GM12878 (cell line): ENCODE data around the gene ZFP14. TPM values are rescaled to one million over a fixed set of nuclear protein-coding genes. Genes with fewer than 3 reads are reported as not detected.

Experiments
- ATAC-seq: fragments of 200-7000 bp; cut with Tn5 transposase; 3 replicates; pipeline ENCODE4 v1.9.1; 2020; ENCODE audit warnings: mild to moderate bottlenecking, moderate library complexity
- BruUV-seq: library from RNA; stranded (reverse); fragments of 400-500 nt; replicated peaks from 2 replicates; lab custom pipeline; 2021; lab: Mats Ljungman, UMichigan
- CTCF ChIA-PET: fragments of 300-600 bp; sonication (Branson Sonifier 250); formaldehyde crosslinking; extraction: SDS; loops from one replicate; lab custom pipeline; 2021; ENCODE audit warnings: inconsistent platforms; lab: Yijun Ruan, JAX
- POLR2A ChIA-PET: fragments of 350-600 bp; formaldehyde crosslinking; extraction: SDS; loops from one replicate; lab custom pipeline; 2021; ENCODE audit warnings: inconsistent platforms; lab: Charles Lee
- RAD21 ChIA-PET: fragments of 300-600 bp; sonication (Branson Sonifier 250); formaldehyde crosslinking; loops from one replicate; lab custom pipeline; 2023; ENCODE audit warnings: antibody characterized with exemption; ENCODE audit not compliant: unreplicated experiment; lab: Charles Lee
- SMC1A ChIA-PET: fragments of 300-600 bp; sonication (Branson Sonifier 250); formaldehyde crosslinking; loops from one replicate; lab custom pipeline; 2023; ENCODE audit not compliant: unreplicated experiment, uncharacterized antibody; lab: Charles Lee
- DNase-seq: peaks from one replicate; pipeline ENCODE4 v3.0.0-alpha.2; 2011; ENCODE audit warnings: low read depth, low spot score
- FAIRE-seq: peaks from 3 replicates; lab custom pipeline; 2011; peaks lifted over from hg19 to GRCh38; lab: Jason Lieb, UNC
- H2AFZ ChIP-seq: 2 replicates; pipeline ENCODE4 v1.6.0; 2011; ENCODE audit warnings: low read depth, low read length, control low read depth; ENCODE audit not compliant: control insufficient read depth
- H3K27ac ChIP-seq: 2 replicates; pipeline ENCODE4 v1.5.1; 2011; ENCODE audit warnings: control low read depth; ENCODE audit not compliant: control insufficient read depth, insufficient read depth
- H3K27me3 ChIP-seq, 2 experiments: replicated peaks in 1 of 2; 2 replicates each; pipeline versions ENCODE4 v1.6.0 to v1.6.1; 2011; ENCODE audit warnings: low read length in 1 of 2; ENCODE audit not compliant: control insufficient read depth in 2 of 2, insufficient read depth in 2 of 2
- H3K36me3 ChIP-seq, 2 experiments: 2 replicates each; pipeline ENCODE4 v1.5.1; 2011; ENCODE audit warnings: low read length in 1 of 2; ENCODE audit not compliant: control insufficient read depth in 2 of 2, insufficient read depth in 2 of 2
- H3K4me1 ChIP-seq: 2 replicates; pipeline ENCODE4 v1.6.1; 2011; ENCODE audit warnings: mild to moderate bottlenecking, low read length, moderate library complexity, mixed read lengths; ENCODE audit not compliant: control insufficient read depth, insufficient read depth
- H3K4me2 ChIP-seq: 2 replicates; pipeline ENCODE4 v1.6.0; 2011; ENCODE audit warnings: control low read depth; ENCODE audit not compliant: control insufficient read depth, insufficient read depth
- H3K4me3 ChIP-seq: fragments of 200-600 bp; sonication (generic); 2 replicates; pipeline ENCODE4 v1.5.1; 2016
- H3K79me2 ChIP-seq: 2 replicates; pipeline ENCODE4 v1.6.0; 2011; ENCODE audit warnings: low read length; ENCODE audit not compliant: control insufficient read depth, insufficient read depth
- H3K9ac ChIP-seq: 2 replicates; pipeline ENCODE4 v1.8.0; 2011; ENCODE audit warnings: low read length, control low read depth, mixed read lengths; ENCODE audit not compliant: control insufficient read depth, insufficient read depth
- H3K9me3 ChIP-seq: replicated peaks from 3 replicates; pipeline ENCODE4 v1.5.1; 2011; ENCODE audit warnings: mild to moderate bottlenecking, low read length; ENCODE audit not compliant: control insufficient read depth, insufficient read depth
- H4K20me1 ChIP-seq: 2 replicates; pipeline ENCODE4 v1.6.0; 2011; ENCODE audit not compliant: control insufficient read depth, insufficient read depth
- CHD4 ChIP-seq: fragments of 200-600 bp; sonication (generic); IDR thresholded peaks from 2 replicates; pipeline ENCODE4 v1.6.1; 2016; ENCODE audit warnings: mild to moderate bottlenecking
- JUNB ChIP-seq: IDR thresholded peaks from 2 replicates; pipeline ENCODE4 v1.6.1; 2016; ENCODE audit warnings: antibody characterized with exemption, mild to moderate bottlenecking
- JUND ChIP-seq: IDR thresholded peaks from 2 replicates; pipeline ENCODE4 v1.6.1; 2012; ENCODE audit warnings: low read depth, mild to moderate bottlenecking, low read length, improper control_type of control experiment, moderate library complexity
- TCF12 ChIP-seq: IDR thresholded peaks from 2 replicates; pipeline ENCODE4 v1.6.1; 2011; ENCODE audit warnings: low read depth, mild to moderate bottlenecking, low read length
- WGBS: methylation state at CpG from one replicate; pipeline ENCODE4 v1.1.6; 2016; ENCODE audit warnings: low lambda C conversion rate; ENCODE audit not compliant: insufficient replicate concordance, insufficient coverage; ENCODE audit errors: missing lambda C conversion rate; 5-methylcytosine and 5-hydroxymethylcytosine counted together
- in situ Hi-C: fragments of 300-500 bp; cut with MboI; formaldehyde crosslinking; loops from 9 replicates; pipeline ENCODE4 v1.14.3; 2018; ENCODE audit warnings: mixed read lengths
- intact Hi-C: fragments of 100-400 bp; cut with micrococcal nuclease; formaldehyde crosslinking; loops from one replicate; pipeline ENCODE4 v1.14.2; 2022; ENCODE audit not compliant: unreplicated experiment
- polyA plus RNA-seq, 11 experiments: library from polyadenylated mRNA; depleted of rRNA in 4 of 11; unstranded in 6 of 11; stranded (reverse) in 5 of 11; fragments of >200 nt; fragmentation: Nextera tagmentation in 4 of 11; fragmentation: Illumina TruSeq in 1 of 11; extraction: Ambion mirVana in 4 of 11; extraction: Trizol in 1 of 11; gene quantifications; 1 replicate in 1 of 11; 2 replicates in 10 of 11; pipeline versions ENCODE4 v1.2.1 to v1.2.3, GENCODE V29; 2011 to 2016; ENCODE audit warnings: inconsistent platforms in 2 of 11, missing spikeins in 2 of 11, low read depth in 1 of 11
- total RNA-seq, 4 experiments: library from RNA; depleted of rRNA in 3 of 4; stranded (reverse); fragments of >200 nt in 3 of 4; fragmentation: Illumina TruSeq in 1 of 4; extraction: Trizol in 1 of 4; gene quantifications; 2 replicates each; pipeline versions ENCODE4 v1.2.1 to v1.2.3, GENCODE V29; 2013 to 2021
- TF ChIP-seq, protein P1 (sequence below): fragments of 450-650 bp; IDR thresholded peaks from 2 replicates; pipeline ENCODE4 v1.6.1; 2018; ENCODE audit warnings: borderline replicate concordance, mild to moderate bottlenecking; ENCODE audit not compliant: partially characterized antibody
- TF ChIP-seq, protein P2 (sequence below): fragments of 450-650 bp; IDR thresholded peaks from 2 replicates; pipeline ENCODE4 v1.6.1; 2016; ENCODE audit warnings: mild to moderate bottlenecking
- TF ChIP-seq, protein P3 (sequence below): fragments of 450-650 bp; IDR thresholded peaks from 2 replicates; pipeline ENCODE4 v1.6.1; 2016; ENCODE audit warnings: mild to moderate bottlenecking

Gene ZFP14
- total and polyA plus RNA-seq, 10 of the 15 experiments (the other 5 are each of a cell fraction or from before 2014, with no cell fraction given) = 0.61 to 2.6 (median 0.83) TPM

DNA sequence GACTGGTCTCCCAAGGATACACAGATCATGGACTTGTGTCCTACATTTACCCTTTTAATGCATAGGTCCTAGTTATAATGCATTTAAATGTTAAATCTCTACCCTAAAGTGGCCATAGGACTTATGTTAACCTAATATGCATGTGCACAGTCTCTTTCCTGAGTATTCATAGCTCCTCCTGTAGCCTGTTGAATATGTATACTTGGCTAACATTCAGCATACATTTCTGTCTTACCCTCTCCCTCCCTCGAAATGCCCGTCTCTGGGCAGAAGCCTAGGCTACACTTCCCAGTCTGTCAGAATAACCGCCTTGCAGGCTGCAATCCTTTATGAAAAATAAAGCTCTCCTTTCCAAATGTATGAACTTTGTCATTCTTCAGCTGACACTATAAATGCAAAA is 25.5 kb upstream of the ZFP14 start:
- WGBS = 100% methylated on average over 3 of the region's 3 CpGs
- POLR2A ChIA-PET = no interaction called here
- Histone ChIP-seq H3K4me3 (no peak overlapping the region), H3K36me3 (peaks cover 2 to 22% of the 10 kb centered on the region in 2 experiments), H2AFZ (no peak overlapping the region), H3K4me1 (no peaks in the 10 kb centered on the region), H3K27ac (no peak overlapping the region), H3K79me2 (no peaks in the 10 kb centered on the region), H3K9me3 (peaks cover 17% of the 10 kb centered on the region), H3K4me2 (no peak overlapping the region), H4K20me1 (no peaks in the 10 kb centered on the region), H3K9ac (no peak overlapping the region), H3K27me3 (no peaks in the 10 kb centered on the region)
- intact Hi-C loops = no loop called here
- no peak for FAIRE-seq
- TF ChIP-seq, protein P1, sequence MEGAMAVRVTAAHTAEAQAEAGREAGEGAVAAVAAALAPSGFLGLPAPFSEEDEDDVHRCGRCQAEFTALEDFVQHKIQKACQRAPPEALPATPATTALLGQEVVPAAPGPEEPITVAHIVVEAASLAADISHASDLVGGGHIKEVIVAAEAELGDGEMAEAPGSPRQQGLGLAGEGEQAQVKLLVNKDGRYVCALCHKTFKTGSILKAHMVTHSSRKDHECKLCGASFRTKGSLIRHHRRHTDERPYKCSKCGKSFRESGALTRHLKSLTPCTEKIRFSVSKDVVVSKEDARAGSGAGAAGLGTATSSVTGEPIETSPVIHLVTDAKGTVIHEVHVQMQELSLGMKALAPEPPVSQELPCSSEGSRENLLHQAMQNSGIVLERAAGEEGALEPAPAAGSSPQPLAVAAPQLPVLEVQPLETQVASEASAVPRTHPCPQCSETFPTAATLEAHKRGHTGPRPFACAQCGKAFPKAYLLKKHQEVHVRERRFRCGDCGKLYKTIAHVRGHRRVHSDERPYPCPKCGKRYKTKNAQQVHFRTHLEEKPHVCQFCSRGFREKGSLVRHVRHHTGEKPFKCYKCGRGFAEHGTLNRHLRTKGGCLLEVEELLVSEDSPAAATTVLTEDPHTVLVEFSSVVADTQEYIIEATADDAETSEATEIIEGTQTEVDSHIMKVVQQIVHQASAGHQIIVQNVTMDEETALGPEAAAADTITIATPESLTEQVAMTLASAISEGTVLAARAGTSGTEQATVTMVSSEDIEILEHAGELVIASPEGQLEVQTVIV = no peak
- in situ Hi-C loops = no loop called here
- SMC1A ChIA-PET = interaction anchor here (1.8 kb wide), 1 partner anchor 13 kb away, joined by 3 read pairs; no protein-coding TSS in a partner anchor
- BruUV-seq = no TSS peak
- no peak for ATAC-seq
- RAD21 ChIA-PET = no interaction called here
- CTCF ChIA-PET = interaction anchor here (0.6 kb wide), 2 partner anchors 187 to 457 kb away, joined by 3 read pairs; no protein-coding TSS in a partner anchor
- DNase-seq = no peak

DNA sequence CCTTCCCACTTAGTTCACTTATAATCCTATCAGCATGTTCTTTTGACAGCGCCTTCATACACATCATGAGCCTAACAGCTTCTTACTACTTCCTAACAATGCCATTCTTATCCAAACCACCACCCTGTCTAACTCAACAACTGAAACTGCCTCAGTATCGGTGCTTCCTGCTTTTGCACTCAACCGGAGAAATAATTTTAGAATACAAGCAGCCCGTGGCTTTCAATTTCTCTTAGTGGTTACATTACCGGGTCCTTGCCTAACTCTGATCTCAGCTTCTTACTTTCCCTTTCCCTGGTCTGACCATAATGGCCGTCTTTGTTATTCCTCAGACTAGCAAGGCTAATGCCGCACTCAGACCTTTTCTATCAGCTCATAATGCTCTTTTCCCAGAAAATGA is 22.5 kb upstream of the ZFP14 start:
- peaks cover 9% of the 10 kb centered on the region for H3K9me3 ChIP-seq
- TF ChIP-seq JUND (no peak), JUNB (no peak), CHD4 (no peak), TCF12 (no peak)
- TF ChIP-seq, protein P2, sequence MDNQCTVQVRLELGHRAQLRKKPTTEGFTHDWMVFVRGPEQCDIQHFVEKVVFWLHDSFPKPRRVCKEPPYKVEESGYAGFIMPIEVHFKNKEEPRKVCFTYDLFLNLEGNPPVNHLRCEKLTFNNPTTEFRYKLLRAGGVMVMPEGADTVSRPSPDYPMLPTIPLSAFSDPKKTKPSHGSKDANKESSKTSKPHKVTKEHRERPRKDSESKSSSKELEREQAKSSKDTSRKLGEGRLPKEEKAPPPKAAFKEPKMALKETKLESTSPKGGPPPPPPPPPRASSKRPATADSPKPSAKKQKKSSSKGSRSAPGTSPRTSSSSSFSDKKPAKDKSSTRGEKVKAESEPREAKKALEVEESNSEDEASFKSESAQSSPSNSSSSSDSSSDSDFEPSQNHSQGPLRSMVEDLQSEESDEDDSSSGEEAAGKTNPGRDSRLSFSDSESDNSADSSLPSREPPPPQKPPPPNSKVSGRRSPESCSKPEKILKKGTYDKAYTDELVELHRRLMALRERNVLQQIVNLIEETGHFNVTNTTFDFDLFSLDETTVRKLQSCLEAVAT = no peak
- TF ChIP-seq, protein P3, sequence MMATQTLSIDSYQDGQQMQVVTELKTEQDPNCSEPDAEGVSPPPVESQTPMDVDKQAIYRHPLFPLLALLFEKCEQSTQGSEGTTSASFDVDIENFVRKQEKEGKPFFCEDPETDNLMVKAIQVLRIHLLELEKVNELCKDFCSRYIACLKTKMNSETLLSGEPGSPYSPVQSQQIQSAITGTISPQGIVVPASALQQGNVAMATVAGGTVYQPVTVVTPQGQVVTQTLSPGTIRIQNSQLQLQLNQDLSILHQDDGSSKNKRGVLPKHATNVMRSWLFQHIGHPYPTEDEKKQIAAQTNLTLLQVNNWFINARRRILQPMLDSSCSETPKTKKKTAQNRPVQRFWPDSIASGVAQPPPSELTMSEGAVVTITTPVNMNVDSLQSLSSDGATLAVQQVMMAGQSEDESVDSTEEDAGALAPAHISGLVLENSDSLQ = no peak
- peaks cover 0 to 5% of the 10 kb centered on the region in 2 experiments; a peak in 1 of 4 replicates for H3K36me3 ChIP-seq
- H3K27ac ChIP-seq = no peak overlapping the region
- ChIA-PET POLR2A (no interaction called here), CTCF (no interaction called here), RAD21 (no interaction called here), SMC1A (no interaction called here)
- no peaks in the 10 kb centered on the region for H4K20me1 ChIP-seq
- no peak overlapping the region for H3K4me2 ChIP-seq
- intact Hi-C loops (no loop called here), in situ Hi-C loops (no loop called here)
- DNase-seq (no peak), FAIRE-seq (no peak), ATAC-seq (no peak)
- BruUV-seq = TSS peak; percentile 24
- no peak overlapping the region for H3K9ac ChIP-seq
- no peaks in the 10 kb centered on the region for H3K27me3 ChIP-seq
- WGBS = 18% methylated on average over 7 of the region's 7 CpGs
- no peak overlapping the region for H2AFZ ChIP-seq
- no peaks in the 10 kb centered on the region for H3K79me2 ChIP-seq
- no peaks in the 10 kb centered on the region for H3K4me1 ChIP-seq
- H3K4me3 ChIP-seq = no peak overlapping the region
